A204.1 (cell line): ENCODE data around the gene CD6.

Experiments used
- FAIRE-seq: peaks from 2 replicates; lab custom pipeline; 2012; peaks lifted over from hg19 to GRCh38; lab: Jason Lieb, UNC

The CD6 gene

DNA sequence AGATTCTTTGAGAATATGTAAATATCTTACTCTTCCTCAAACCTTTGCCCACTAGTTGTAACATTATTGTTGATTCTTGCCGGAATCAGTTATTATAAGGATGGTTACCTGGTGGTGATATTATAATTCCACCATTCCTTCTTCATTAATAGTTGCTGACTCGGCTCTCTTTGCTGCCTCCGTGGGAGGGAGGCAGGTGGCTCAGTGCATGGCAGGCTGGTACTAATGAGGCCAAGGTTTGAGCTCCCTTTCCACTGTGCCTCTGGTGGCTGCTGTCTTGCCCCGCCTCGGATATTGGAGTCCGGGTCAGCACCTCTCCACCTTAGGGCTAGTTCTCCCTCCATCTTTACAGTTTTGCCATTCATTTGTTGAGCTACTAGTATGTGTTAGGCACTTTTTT, 12.7 kb downstream of the CD6 start:
- no peak for FAIRE-seq

DNA sequence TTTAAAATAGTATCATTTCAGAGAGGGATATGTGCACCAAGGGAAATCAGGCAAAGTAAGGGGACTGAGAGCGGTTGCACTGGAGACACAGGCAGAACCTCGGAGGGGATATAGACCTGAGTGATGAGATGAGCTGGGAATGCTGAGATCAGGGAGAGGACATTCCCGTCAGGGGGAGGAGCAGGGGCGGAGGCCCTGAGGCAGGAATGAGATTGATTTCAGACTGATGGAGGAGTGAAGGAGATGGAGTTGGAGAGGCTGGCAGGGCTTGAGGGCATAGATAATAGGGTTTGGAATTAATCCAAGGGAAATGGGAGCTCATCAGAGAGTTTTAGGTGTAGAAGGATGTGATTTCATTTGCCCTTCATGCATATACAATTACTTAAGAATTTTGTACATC, 13.2 kb downstream of the CD6 start:
- FAIRE-seq = no peak

DNA sequence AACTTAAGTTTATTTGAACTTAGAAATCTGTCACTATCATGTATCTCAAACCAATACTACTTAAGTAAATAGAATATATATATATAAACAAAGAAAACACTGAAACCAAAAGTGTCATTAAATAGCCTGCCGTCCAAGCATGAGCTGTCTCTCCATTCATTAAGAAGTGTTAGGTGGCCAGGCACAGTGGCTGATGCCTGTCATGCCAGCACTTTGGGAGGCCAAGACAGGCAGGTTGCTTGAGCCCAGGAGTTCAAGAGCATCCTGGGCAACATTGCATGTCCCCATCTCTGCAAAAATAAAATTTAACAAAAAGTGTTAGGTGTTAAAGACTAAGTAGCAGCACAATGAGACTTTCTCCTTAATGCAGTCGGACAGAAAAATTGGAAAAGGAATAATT, 14.0 kb downstream of the CD6 start:
- no peak for FAIRE-seq

DNA sequence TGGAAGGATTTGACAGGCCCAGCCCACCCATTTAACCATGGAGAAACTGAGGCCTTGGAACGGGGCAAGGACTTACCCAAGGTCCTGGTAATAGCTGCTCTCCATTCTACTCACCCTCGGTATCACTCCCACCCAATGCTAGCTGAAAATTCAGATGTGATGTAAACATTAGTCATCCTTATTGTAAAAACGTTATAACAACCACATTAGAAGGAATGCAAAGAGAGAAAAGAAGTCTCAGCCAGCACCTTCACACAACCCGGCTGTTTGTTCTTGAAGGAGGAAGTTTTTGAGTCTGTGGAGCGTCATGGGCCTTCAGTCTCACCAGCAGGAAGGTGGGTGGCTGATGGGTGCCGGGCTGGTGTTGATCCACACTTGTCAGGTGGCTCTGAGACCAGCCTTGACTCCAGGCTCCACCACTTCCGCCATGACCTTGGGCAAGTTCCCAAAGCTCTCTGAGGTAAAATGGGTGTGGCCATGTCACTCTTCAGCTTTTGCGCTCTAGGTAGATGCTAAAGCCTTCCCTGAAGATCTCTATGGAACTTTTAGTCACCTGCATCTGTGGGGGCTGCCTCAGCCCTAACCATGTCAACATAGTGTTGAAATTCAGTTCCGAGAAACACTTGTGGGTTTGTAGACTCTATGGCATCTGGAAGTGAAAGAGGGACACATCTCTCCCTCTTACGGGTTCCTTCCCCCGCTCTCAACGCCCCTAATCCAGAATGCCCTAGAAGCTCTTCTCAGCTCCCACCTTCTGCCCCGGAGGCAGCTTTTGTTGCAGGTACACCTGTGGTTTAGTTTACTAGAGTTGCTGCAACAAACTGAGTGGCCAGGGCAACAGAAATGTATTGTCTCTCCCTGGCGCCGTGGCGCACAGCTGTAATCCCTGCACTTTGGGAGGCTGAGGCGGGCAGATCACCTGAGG, 14.8 kb downstream of the CD6 start:
- no peak for FAIRE-seq

DNA sequence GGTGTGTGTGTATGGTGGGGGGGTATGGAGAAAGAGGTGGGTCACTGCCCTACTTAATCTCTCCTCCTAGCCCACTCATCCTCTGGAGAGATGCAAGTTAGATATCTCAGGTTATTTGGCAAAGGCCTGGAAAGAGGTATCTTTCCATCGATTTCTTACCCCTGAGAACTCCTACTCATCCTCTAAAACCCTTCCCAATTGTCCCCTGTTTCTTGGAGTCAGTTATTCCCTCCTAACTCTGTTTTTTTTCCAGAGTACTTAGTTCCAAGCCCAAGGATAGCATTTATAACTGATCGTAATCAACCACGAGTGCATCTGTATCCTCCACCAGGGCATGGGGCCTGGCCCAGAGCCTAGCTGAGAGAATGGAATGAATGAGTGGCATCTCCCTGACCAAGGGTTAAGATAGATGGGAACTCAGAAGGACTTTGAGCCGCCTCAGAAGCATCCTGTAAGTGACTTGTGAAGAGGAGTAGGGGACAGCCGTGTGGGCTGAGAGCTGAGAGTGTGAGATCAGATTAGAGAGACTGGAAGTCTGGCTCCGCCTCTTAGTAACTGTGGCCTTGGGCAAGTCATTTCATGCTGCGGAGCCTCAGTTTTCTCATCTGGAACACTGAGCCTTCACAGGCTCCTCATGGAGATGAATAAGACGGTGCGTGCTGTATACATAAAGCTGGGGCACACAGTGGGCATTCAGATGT, 16.2 kb downstream of the CD6 start:
- no peak for FAIRE-seq

DNA sequence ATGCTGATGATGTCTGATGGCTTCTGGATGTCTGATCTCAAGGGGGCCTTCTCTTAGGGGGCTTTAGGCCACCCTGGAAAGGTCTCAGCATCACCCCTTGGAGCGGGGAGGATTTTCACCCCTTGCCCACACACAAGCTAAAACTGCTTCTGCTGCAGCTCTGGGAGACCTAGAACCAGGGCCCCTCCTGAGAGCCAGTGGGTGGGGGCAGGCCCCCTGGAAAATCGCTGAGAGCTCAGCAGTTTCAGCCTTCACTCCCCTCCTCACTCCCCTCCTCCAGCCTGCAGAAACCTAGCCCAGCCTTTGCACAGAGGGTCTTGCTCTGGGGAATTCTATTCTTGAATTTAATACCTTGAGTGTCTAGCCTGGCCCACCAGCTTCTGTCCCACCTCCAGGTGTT, 17.2 kb downstream of the CD6 start:
- FAIRE-seq = no peak

DNA sequence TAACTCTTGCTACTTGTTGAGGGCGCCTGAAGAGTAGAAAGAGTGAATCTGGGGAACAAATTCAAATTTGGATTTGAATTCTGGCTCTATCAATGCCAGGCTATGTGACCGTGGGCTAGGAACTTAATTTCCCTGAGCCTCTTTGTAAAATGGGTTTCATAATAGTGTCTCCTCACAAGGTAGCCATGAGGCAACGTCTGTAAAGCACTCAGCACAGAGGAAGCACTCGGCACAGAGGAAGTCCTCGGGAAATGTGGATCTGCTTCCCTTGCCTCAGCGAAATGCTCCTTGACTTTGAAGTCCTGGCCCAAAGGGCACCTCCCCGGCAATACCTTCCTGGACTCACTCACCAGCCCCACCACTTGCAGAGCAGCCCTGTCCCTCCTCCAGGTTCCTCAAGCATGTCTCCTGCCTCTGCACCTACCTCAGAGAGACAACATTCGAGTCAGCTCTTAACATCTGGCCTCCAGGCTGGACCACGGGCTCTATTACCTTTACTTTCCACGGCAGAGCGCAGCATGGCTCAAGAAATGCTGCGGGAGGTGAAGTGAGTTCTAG, 17.7 kb downstream of the CD6 start:
- no peak for FAIRE-seq

DNA sequence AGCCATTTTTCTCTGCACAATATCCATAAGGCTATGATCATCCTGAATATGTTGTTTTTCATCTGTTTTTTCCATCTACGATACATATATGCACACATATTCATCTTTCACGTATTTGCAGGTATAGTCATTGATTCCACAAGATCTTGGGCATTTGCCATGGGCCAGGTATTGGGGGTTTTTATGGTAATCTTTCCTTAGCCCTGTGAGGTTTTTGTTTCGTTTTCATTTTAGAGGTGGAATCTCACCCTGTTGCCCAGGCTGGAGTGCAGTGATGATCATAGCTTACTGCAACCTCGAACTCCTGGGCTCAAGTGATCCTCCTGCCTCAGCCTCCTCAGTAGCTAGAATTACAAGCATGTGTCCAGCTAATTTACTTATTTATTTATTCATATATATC, 20.0 kb downstream of the CD6 start:
- FAIRE-seq = no peak

DNA sequence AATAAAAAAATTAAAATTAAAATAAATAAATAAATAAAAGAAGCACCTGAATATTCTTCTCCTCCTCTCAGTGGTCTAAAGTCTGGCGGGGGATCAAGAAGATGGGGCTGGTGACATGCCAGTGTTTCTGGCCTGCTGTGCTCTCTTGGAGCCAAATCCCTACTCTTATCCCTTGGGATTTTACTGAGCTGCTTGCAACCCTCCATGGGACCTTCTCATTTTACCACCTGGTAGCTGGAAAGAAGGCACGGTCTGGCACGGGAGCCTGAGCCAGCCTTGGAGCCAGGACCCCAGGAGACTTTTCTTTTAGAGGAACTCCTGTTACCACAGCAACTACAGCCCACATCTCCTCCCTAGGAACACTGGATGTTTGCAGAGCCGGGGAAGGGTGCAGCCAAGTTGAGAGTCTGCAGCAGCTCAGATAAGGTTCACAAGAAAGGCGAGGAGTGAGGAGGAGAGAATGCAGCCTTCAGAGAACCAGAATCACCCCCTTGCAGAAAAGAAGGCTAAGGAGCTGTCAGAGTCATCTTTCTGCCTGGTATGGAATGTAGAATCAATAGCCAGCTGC, 21.4 kb downstream of the CD6 start:
- no peak for FAIRE-seq

DNA sequence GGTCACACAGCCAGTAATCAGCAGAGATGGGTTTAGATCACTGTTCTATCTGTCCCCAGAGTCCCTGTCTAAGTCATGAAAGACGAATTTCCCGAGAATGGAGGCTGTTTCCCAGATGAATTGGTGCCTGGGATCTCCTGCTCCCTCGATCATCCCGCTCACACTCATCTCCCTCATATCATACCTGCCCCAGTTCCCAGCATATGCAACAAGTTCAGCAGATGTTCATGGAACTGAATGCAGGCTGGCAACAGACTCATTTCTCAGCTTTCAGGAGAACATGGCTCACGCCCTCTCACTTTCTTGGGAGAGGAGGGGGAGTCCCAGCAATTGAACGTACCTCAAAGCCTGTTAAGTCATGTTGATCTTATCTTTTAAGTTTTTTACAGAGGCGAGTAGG, 22.1 kb downstream of the CD6 start:
- FAIRE-seq = no peak

DNA sequence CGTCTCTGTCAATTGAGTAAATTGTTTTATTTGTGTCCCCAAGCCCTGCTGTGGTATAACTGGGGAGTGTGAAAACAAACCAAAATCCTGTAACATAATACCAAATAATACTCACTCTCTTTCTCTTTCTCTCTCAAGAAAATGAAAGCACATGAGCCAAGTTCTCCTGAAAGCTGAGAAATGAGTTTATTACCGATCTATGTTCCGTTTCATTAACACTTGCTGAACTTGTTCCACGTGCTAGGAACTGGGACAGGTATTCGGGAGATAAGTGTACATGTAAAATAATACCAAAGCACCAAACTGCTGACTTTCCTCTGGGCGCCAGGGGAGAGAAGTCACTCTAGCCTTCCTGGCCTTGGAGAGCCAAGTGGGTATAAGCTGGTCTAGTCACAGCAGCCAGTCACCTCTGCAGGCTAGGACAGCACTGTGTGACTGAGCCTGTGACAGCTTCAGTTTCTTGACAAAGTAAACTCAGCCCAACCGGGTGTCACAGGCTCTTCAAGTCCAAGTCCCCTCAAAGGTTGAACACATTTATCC, 23.1 kb downstream of the CD6 start:
- no peak for FAIRE-seq

DNA sequence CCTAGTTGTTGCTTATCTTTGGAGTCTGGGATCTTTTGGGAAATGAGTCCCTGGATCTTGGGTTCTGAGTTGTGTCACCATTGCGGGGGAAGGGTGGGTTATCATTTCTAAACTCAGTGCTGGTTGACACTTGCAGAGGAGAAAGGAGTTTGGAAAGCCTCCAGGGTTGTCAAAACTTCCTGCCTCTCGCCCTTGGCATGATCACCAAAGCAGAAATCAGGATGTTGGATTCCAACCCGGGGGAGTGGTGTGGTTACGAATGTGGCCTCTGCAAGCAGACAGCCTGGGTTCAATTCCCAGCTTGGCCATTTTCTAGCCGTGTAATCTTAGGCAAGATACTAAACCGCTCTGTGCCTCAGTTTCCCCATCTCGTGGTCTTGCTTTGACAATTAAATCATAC, 24.3 kb downstream of the CD6 start:
- FAIRE-seq = no peak

DNA sequence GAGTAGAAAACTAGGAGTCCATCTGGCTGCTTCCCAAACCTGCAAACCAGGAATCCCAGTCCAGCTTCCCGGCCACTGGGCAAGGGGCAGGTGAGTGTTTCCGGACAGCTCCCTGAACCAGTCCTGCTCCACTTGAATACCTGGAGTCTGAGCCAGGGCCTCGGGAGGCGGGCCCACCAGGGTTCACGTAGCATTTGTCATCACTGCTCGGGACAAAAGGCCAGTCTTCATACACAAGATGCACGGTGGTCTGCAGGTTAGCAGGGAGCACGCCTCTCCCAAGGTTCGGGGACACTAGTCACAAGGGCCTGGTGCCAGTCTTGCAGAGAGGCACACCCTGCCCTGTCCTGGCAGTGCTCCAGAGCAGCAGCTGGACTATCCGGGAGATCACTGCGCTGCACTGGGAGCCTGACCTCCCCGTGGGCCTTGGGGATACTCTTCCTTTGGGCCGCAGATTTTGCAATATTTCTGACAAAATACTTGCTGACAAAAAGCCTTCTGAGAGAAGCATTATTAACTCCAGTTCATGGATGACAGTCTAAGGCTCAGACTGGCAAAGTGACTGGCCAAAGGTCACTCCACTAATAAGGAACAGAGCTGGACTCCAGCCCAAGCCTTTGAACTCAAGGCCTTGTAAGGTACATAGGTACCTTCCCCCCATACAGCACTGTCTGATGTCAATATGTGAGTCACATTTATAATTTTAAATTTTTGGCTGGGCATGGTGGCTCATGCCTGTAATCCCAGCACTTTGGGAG, 25.1 kb downstream of the CD6 start:
- no peak for FAIRE-seq

DNA sequence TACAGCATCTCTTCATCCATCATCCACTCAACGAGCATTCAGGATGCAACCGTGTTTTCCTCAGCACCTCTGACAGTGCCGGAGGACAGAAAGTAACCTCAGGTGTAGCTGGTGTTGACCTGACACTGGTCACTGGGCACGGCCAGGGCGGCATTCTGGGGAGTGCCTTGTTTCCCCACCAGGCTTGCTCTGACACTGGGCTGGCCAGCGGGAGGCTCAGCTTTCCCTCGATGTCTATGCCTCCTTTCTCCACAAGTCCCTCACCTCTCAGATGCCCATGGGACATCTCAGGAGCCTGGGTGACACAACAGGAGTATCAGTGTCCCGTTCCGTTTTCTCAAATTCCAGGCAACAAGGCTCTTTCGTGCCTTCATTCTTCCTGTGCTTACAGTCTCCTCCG, 28.9 kb downstream of the CD6 start:
- no peak for FAIRE-seq

DNA sequence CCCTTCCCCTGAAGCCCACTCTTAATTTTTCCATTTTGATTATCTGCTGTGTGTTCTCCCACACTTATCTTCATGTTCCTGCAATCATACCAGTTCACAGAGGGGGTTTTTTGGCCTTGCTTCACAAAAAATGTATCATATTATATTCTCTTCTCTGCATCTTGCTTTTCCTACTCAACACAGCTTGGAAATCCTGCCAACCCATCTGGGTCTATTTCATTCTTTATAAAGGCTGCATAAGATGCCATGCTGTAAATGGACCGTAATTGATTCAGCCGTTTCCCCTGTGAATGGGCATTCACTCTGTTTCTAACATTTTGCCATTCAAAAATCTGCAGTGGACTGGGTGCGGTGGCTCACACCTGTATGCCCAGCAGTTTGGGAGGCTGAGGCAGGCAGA, 30.5 kb downstream of the CD6 start:
- no peak for FAIRE-seq

DNA sequence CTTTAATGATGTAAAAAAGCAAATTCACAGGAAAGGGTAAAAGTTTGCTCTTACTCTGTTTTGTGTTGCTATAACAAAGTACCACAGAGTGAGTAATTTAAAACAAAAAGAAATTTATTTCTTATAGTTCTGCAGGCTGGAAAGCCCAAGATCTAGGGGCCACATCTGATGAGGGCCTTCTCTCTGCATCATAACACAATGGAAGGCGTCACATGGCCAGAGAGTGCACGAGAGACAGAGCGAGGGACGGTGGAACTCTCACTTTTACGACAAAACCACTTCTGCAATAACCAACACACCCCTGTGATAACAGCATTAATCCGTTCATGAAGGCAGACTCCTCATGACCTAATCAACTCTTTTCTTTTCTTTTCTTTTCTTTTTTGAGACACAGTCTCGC, 31.1 kb downstream of the CD6 start:
- FAIRE-seq = no peak

DNA sequence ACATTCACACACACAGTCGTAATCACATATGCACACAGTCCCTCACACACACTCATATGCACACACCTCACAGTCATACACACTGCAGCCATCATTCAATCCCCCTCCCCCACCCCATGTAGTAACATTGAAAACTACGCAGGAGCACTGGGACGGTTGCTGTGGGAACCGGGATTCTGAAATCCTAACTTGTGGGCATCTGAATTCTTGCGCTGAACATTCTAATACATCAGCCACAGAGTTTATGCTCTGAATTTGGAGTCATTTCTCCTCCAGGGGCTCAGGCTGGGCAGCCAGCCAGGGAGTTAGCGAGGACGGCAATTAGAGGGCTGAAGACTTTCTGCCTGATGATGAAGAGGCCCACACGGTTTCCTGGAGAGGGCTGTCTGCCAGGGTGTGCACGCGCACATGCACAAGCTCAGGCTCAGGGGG, 32.7 kb downstream of the CD6 start:
- no peak for FAIRE-seq

DNA sequence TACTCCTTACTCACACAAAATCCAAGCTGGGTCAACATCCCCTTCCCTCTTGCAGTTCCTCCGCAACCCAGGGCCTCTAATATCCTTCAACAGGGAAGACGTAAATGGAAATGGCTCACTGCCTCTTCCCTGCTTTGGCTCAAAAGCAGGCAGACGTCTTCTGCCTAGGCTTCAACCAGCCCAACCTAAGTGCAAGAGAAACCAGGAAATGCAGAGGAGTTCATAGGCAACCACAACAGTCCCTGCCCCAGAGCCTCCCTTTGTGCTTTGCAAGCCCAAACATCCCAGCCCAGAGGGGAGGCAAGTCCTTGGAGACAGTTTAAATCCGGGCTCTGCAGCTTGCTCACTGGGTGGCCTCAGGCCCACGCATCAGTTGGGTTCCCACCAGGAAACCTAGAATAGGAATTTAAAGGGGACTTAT, 33.3 kb downstream of the CD6 start:
- FAIRE-seq = no peak

DNA sequence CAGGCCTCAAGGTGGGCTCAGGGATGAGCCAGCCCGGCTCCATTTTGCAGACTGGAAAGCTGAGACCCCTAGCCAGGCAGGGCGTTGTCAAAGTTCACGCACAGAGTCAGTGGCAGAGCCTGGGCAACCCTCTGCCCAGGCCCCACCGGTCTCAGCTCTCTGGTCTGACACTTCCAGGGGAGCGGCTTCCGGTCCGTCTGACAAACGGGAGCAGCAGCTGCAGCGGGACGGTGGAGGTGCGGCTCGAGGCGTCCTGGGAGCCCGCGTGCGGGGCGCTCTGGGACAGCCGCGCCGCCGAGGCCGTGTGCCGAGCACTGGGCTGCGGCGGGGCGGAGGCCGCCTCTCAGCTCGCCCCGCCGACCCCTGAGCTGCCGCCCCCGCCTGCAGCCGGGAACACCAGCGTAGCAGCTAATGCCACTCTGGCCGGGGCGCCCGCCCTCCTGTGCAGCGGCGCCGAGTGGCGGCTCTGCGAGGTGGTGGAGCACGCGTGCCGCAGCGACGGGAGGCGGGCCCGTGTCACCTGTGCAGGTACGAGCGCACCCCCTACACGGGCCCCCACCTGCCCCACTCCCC, 36.0 kb downstream of the CD6 start:
- no peak for FAIRE-seq

DNA sequence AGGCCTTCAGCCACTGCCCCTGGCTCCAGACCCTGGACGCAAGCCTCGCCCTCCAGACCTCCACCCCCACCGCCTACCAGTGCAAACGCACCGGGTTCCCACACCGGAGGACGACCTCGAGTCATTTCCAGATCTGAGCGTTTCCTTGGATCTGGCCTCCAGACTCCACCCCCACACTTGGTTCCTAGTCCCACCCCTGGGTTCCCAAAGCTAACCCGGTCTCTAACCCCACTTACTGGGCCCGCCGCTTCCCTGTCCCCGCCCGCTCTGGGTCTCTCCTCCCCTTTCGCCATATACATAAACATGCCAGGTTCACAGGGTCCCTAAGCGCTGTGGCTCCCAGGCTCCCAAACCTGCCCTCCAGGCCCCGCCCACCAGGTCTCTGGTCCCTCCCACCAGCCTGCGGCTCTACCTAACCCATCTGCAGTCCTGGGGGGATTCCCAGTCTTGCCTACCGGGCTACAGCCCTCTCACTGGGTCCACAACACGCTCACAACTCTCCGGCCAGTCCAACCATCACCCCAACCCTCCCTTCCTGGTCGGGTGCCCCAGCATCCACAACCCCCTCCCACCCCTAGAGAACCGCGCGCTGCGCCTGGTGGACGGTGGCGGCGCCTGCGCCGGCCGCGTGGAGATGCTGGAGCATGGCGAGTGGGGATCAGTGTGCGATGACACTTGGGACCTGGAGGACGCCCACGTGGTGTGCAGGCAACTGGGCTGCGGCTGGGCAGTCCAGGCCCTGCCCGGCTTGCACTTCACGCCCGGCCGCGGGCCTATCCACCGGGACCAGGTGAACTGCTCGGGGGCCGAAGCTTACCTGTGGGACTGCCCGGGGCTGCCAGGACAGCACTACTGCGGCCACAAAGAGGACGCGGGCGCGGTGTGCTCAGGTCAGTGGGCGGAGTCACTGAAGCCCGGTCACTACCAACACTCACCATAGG, 36.7 kb downstream of the CD6 start:
- no peak for FAIRE-seq

DNA sequence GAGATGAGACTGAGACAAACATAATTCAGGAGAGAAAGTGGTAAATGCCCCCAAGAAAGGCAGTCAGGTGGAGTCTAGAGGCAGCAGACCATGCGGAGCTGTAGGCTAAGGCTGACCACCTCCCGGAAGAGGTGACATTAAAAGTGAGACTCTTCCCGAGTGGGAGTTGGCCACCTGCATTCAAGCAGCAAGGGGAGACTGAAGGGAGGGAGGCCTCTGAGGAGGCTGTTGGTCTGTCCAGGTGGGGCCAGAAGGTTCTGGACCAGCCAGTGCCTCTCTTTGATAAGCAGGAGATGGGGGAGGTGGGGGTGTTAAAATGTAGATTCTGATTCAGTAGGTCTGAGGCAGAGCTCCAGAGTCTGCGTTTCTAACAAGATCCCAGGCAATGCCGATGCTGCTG, 37.5 kb downstream of the CD6 start:
- FAIRE-seq = no peak
